ENCODE results near the gene HNF4A. TPM values are rescaled to one million over a fixed set of nuclear protein-coding genes. Genes with fewer than 3 reads are reported as not detected.

The HNF4A gene
- total RNA-seq, 2 donors from 2014 or later = 288 to 346 TPM

- no peak overlapping the region for H3K9ac ChIP-seq (ENCODE audit: low read depth in 2 of 2, low read length in 2 of 2)
- no peak overlapping the region for H3K27ac ChIP-seq
- H3K36me3 ChIP-seq = no peaks in the 10 kb centered on the region
- intact Hi-C loops (cut with DNase I) = loop anchor here (10.0 kb wide), 1 partner anchor 68 kb away; the partner anchor contains the start of gene FITM2
- H3K27me3 ChIP-seq = no peaks in the 10 kb centered on the region
- H3K4me1 ChIP-seq = no peaks in the 10 kb centered on the region
- H3K9me3 ChIP-seq = no peaks in the 10 kb centered on the region
- TF ChIP-seq, protein P1, sequence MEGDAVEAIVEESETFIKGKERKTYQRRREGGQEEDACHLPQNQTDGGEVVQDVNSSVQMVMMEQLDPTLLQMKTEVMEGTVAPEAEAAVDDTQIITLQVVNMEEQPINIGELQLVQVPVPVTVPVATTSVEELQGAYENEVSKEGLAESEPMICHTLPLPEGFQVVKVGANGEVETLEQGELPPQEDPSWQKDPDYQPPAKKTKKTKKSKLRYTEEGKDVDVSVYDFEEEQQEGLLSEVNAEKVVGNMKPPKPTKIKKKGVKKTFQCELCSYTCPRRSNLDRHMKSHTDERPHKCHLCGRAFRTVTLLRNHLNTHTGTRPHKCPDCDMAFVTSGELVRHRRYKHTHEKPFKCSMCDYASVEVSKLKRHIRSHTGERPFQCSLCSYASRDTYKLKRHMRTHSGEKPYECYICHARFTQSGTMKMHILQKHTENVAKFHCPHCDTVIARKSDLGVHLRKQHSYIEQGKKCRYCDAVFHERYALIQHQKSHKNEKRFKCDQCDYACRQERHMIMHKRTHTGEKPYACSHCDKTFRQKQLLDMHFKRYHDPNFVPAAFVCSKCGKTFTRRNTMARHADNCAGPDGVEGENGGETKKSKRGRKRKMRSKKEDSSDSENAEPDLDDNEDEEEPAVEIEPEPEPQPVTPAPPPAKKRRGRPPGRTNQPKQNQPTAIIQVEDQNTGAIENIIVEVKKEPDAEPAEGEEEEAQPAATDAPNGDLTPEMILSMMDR (IDR thresholded peaks at IDR 0.05) = no peak
- DNase-seq = no peak
- no peak overlapping the region for H3K4me3 ChIP-seq
Observed at GRCh38 chr20:44382641-44383040, 27.1 kb downstream of the HNF4A start.

GRCh38 chr20:44384423-44385027 is 29.0 kb downstream of the HNF4A start:
- Histone ChIP-seq H3K27me3 (no peaks in the 10 kb centered on the region), H3K4me3 (no peak overlapping the region), H3K27ac (no peak overlapping the region), H3K9me3 (no peaks in the 10 kb centered on the region), H3K9ac (ENCODE audit: low read depth in 2 of 2, low read length in 2 of 2) (no peak overlapping the region), H3K36me3 (no peaks in the 10 kb centered on the region), H3K4me1 (peaks cover 4% of the 10 kb centered on the region)
- intact Hi-C loops (cut with DNase I) = loop anchor here (2.0 to 10.0 kb wide), 2 partner anchors 70 to 168 kb away; partner anchors contain the start of gene FITM2
- TF ChIP-seq, protein P1 (IDR thresholded peaks at IDR 0.05) = peak; percentile 83
- DNase-seq = peak; percentile 93

DNA sequence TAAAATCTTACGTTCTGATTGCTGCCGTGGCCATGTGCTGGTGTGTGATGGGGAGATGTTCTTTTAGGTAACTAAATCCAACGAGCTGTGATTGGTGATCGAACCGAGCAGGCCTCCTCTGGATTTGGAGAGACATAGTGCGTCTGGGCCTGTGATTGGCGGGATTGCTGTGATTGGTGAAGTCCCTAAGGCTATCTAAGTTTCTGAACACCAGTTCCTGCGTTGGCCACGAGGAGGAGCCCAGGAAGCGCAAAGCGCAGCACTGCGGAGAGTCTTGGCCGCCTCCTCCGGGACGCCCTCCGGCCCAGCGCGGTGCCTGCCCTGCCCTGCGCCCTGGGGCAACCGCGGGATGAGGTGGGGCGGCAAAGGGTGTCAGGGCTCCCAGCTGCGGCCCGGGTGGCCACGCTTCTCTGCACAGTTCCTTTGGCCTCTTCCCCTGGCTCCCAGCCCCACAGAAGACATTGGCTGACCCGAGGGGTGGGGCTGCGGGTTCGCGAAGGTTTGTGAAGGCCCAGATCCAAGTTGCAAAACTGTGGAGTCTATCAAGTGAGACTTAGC is 33.0 kb downstream of the HNF4A start:
- Histone ChIP-seq H3K4me1 (peaks cover 8% of the 10 kb centered on the region), H3K27me3 (no peaks in the 10 kb centered on the region), H3K27ac (no peak overlapping the region), H3K36me3 (no peaks in the 10 kb centered on the region), H3K9me3 (no peaks in the 10 kb centered on the region), H3K9ac (ENCODE audit: low read depth in 2 of 2, low read length in 2 of 2) (peak overlapping the region in 1 of 2 donors; percentile 38), H3K4me3 (no peak overlapping the region)
- TF ChIP-seq, protein P1 (IDR thresholded peaks at IDR 0.05) = peak; percentile 71
- peak; percentile 90 for DNase-seq
- intact Hi-C loops (cut with DNase I) = loop anchor here (2.0 to 10.0 kb wide), 2 partner anchors 72 to 74 kb away; partner anchors contain the start of gene FITM2

GRCh38 chr20:44389871-44390270 is 34.4 kb downstream of the HNF4A start:
- Histone ChIP-seq H3K4me3 (no peak overlapping the region), H3K4me1 (peaks cover 8% of the 10 kb centered on the region), H3K9me3 (no peaks in the 10 kb centered on the region), H3K27me3 (no peaks in the 10 kb centered on the region), H3K27ac (no peak overlapping the region), H3K9ac (ENCODE audit: low read depth in 2 of 2, low read length in 2 of 2) (no peak overlapping the region), H3K36me3 (no peaks in the 10 kb centered on the region)
- intact Hi-C loops (cut with DNase I) = loop anchor here (2.0 to 10.0 kb wide), 3 partner anchors 71 to 222 kb away; partner anchors contain the start of gene FITM2
- TF ChIP-seq, protein P1 (IDR thresholded peaks at IDR 0.05) = no peak
- DNase-seq = no peak

DNA sequence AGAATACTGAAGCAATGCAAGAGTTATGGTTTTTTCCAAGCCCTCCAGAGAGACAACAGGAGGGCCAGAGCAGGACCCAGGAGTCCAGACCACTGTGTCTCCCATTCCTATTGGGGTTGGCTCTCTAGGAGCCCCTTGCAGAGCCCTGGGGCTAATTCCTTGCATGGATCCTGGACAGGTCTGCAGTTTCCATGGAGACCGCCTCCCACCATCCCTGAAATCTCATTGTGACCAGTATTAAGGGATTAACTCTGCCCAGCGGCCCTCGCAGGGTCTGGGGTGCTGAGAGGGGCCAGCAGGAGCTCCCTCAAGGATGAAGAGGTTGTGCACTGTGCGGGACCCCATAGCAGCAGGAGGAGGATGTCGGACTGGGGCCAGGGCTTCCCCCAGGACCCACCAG is 34.8 kb downstream of the HNF4A start:
- H3K36me3 ChIP-seq = no peaks in the 10 kb centered on the region
- TF ChIP-seq, protein P1 (IDR thresholded peaks at IDR 0.05) = no peak
- H3K9ac ChIP-seq (ENCODE audit: low read depth in 2 of 2, low read length in 2 of 2) = no peak overlapping the region
- DNase-seq = no peak
- H3K27ac ChIP-seq = no peak overlapping the region
- H3K27me3 ChIP-seq = no peaks in the 10 kb centered on the region
- peaks cover 8% of the 10 kb centered on the region for H3K4me1 ChIP-seq
- no peak overlapping the region for H3K4me3 ChIP-seq
- intact Hi-C loops (cut with DNase I) = loop anchor here (5.0 kb wide), 1 partner anchor 222 kb away; no protein-coding TSS in a partner anchor
- H3K9me3 ChIP-seq = no peaks in the 10 kb centered on the region

Data from colonic mucosa (tissue), 4 donors.